Gastrocnemius medialis (tissue), 4 donors: ENCODE results near the gene CPTP. TPM values are rescaled to one million over a fixed set of nuclear protein-coding genes. Genes with fewer than 3 reads are reported as not detected.
"Not testable (repeated sequence)": the region's sequence is repeated elsewhere in the genome, so short reads cannot be mapped to it uniquely, and the experiment has no call there.

Experiments used
- ATAC-seq, 2 donors: fragments of 150-250 bp; one replicate each; pipeline ENCODE4 v1.9.1; 2016
- DNase-seq, 2 donors: peaks; one replicate each; pipeline ENCODE4 v3.0.0-alpha.2; 2019
- H3K27ac ChIP-seq, 4 donors: fragments of 200-600 bp; sonication (generic); 1 replicate in 1 of 4; 2 replicates in 3 of 4; pipeline ENCODE4 v1.5.1; 2016 to 2018; ENCODE audit warnings: mild to moderate bottlenecking in 2 of 4, moderate library complexity in 1 of 4
- H3K27me3 ChIP-seq, 3 donors: fragments of 200-600 bp; sonication (generic) in 2 of 3; 1 replicate in 1 of 3; 2 replicates in 2 of 3; pipeline versions ENCODE4 v1.5.1 to v1.6.0; 2016 to 2019; ENCODE audit warnings: mild to moderate bottlenecking in 1 of 3, moderate library complexity in 1 of 3
- H3K36me3 ChIP-seq, 2 donors: fragments of 200-600 bp; sonication (generic) in 1 of 2; one replicate each; pipeline ENCODE4 v1.5.1; 2017 to 2018
- H3K4me1 ChIP-seq, 2 donors: fragments of 200-600 bp; sonication (generic) in 1 of 2; one replicate each; pipeline ENCODE4 v1.5.1; 2016 to 2017; ENCODE audit warnings: mild to moderate bottlenecking in 2 of 2
- H3K4me3 ChIP-seq, 4 donors: fragments of 200-600 bp; sonication (generic) in 3 of 4; 1 replicate in 1 of 4; 2 replicates in 3 of 4; pipeline ENCODE4 v1.5.1; 2016 to 2019; ENCODE audit warnings: mild to moderate bottlenecking in 2 of 4
- H3K9me3 ChIP-seq, 3 donors: fragments of 200-600 bp; sonication (generic) in 2 of 3; 1 replicate in 1 of 3; 2 replicates in 2 of 3; pipeline ENCODE4 v1.5.1; 2016 to 2019
- POLR2A ChIP-seq, 2 donors: fragments of 450-650 bp; IDR thresholded peaks; one replicate each; pipeline ENCODE4 v1.6.1; 2017; ENCODE audit warnings: antibody characterized with exemption in 2 of 2, mild to moderate bottlenecking in 2 of 2, moderate library complexity in 2 of 2
- in situ Hi-C, 4 donors: fragments of 200-750 bp; cut with MboI; loops; one replicate each; pipeline versions ENCODE4 v1.15.0 to v1.8.0; 2017; ENCODE audit warnings: low sequenced_read_pairs in 4 of 4
- intact Hi-C: fragments of 100-400 bp; cut with DNase I; formaldehyde crosslinking; loops from one replicate; pipeline ENCODE4 v1.15.1; 2023; ENCODE audit warnings: low total_unique reads
- total RNA-seq, 4 donors: library from RNA; depleted of rRNA; stranded (reverse); fragments of >200 nt; gene quantifications; one replicate each; pipeline versions ENCODE4 v1.1.0 to v1.2.3, GENCODE V29; 2016
- TF ChIP-seq, protein P1 (sequence below), 5 experiments: fragments of 450-650 bp in 3 of 5; fragments of 200-600 bp in 2 of 5; sonication (generic) in 2 of 5; IDR thresholded peaks in 4 of 5; conservative IDR thresholded peaks in 1 of 5; 1 replicate in 4 of 5; 2 replicates in 1 of 5; pipeline ENCODE4 v1.5.1; 2016 to 2019; ENCODE audit warnings: antibody characterized with exemption in 5 of 5, mild to moderate bottlenecking in 3 of 5, moderate library complexity in 3 of 5

The CPTP gene
- total RNA-seq, 4 donors from 2014 or later: 22.7 to 64.9 (median 34.0) TPM

DNA sequence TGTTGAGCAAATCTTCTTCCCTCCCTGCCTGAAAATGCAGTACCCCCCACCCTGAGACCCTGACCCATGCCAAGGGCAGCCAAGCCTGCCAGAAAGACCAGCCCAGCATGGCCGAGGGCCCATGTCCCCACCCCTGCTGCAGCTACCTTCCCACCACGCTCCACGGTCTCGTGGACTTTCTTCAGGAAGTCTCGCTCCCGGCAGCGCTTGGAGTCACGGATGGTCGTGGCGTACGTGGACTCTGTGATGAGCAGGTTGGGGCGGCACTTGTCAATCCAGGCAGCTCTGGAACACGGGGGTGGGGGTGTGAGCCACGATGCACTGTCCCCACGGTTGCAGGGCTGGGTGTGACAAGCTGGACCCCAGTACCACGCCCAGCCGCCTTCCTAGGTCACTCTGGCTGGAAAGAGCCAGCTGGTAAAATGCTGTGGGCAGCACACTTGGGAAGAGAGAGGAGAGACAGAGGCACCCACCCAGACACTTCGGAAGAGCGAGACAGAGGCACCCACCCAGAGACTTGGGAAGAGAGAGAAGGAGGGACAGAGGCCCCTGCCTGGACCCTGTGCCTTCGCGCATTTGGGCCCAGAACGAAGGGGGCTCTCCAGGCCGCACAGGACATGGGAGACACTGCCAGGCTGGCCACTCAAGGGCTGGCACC is 9.8 kb upstream of the CPTP start:
- Histone ChIP-seq H3K27ac (no peak overlapping the region), H3K4me3 (no peak overlapping the region), H3K36me3 (peaks cover 0 to 54% of the 10 kb centered on the region in 2 donors), H3K9me3 (no peaks in the 10 kb centered on the region), H3K27me3 (no peaks in the 10 kb centered on the region), H3K4me1 (peaks cover 15 to 24% of the 10 kb centered on the region in 2 donors)
- ATAC-seq (no peak), DNase-seq (no peak)
- intact Hi-C loops (loop anchor here (10.0 kb wide), 1 partner anchor 360 kb away; the partner anchor contains the start of gene NOC2L), in situ Hi-C loops (no loop called here)
- TF ChIP-seq, protein P1, sequence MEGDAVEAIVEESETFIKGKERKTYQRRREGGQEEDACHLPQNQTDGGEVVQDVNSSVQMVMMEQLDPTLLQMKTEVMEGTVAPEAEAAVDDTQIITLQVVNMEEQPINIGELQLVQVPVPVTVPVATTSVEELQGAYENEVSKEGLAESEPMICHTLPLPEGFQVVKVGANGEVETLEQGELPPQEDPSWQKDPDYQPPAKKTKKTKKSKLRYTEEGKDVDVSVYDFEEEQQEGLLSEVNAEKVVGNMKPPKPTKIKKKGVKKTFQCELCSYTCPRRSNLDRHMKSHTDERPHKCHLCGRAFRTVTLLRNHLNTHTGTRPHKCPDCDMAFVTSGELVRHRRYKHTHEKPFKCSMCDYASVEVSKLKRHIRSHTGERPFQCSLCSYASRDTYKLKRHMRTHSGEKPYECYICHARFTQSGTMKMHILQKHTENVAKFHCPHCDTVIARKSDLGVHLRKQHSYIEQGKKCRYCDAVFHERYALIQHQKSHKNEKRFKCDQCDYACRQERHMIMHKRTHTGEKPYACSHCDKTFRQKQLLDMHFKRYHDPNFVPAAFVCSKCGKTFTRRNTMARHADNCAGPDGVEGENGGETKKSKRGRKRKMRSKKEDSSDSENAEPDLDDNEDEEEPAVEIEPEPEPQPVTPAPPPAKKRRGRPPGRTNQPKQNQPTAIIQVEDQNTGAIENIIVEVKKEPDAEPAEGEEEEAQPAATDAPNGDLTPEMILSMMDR (IDR thresholded peaks at IDR 0.05 in 4 of 5, conservative IDR thresholded peaks at IDR 0.05 in 1 of 5): no peak
- no peak for TF ChIP-seq POLR2A (IDR thresholded peaks at IDR 0.05)

DNA sequence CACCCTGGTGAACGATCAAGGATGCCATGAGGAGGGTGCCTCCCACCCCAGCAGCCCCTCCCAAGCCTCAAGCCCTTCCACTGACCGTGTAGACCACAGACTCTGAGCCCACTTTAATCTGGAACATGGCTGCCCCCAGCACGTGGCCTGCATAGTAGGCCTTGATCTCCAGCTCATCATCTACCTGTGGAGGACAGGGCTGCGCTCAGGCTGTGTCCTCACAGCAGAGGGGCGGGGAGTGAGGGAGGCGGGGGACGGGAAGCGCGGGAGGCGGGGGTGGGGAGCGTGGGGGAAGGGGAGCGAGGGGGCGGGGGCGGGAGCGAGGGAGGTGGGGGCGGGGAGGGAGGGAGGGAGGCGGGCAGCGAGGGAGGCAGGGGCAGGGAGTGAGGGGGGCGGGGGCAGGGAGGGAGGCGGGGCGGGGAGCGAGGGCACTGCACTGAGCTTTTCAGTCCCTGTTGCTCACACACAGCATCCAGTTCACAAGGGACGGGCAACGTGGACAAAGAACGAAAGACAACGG is 9.1 kb upstream of the CPTP start:
- peaks cover 15 to 24% of the 10 kb centered on the region in 2 donors for H3K4me1 ChIP-seq
- H3K4me3 ChIP-seq: no peak overlapping the region
- in situ Hi-C loops: no loop called here
- TF ChIP-seq, protein P1 (IDR thresholded peaks at IDR 0.05 in 4 of 5, conservative IDR thresholded peaks at IDR 0.05 in 1 of 5): no peak
- no peak for TF ChIP-seq POLR2A (IDR thresholded peaks at IDR 0.05)
- H3K27me3 ChIP-seq: no peaks in the 10 kb centered on the region
- intact Hi-C loops: loop anchor here (10.0 kb wide), 1 partner anchor 361 kb away; the partner anchor contains the start of gene NOC2L
- DNase-seq (no peak), ATAC-seq (no peak)
- H3K27ac ChIP-seq: no peak overlapping the region
- no peaks in the 10 kb centered on the region for H3K9me3 ChIP-seq
- H3K36me3 ChIP-seq: peaks cover 0 to 61% of the 10 kb centered on the region in 2 donors

DNA sequence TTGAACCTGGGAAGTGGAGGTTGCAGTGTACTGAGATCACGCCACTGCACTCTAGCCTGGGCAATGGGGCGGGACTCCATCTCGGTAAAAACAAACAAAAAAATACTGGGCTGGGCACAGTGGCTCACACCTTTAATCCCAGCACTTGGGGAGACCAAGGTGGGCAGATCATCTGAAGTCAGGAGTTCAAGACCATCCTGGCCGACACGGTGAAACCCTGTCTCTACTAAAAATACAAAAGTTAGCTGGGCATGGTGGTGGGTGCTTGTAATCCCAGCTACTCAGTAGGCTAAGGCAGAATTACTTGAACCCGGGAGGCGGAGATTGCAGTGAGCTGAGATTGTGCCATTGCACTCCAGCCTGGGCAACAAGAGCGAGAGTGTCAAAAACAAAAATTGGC is 8.4 kb upstream of the CPTP start:
- H3K4me3 ChIP-seq, DNase-seq, H3K9me3 ChIP-seq, in situ Hi-C loops, H3K27me3 ChIP-seq, ATAC-seq: not testable (repeated sequence)
- peaks cover 0 to 59% of the 10 kb centered on the region in 2 donors for H3K36me3 ChIP-seq
- H3K27ac ChIP-seq: peak overlapping the region in 2 of 4 donors; percentile 74 to 91
- H3K4me1 ChIP-seq: peaks cover 22 to 30% of the 10 kb centered on the region in 2 donors
- intact Hi-C loops: loop anchor here (10.0 kb wide), 1 partner anchor 361 kb away; the partner anchor contains the start of gene NOC2L

DNA sequence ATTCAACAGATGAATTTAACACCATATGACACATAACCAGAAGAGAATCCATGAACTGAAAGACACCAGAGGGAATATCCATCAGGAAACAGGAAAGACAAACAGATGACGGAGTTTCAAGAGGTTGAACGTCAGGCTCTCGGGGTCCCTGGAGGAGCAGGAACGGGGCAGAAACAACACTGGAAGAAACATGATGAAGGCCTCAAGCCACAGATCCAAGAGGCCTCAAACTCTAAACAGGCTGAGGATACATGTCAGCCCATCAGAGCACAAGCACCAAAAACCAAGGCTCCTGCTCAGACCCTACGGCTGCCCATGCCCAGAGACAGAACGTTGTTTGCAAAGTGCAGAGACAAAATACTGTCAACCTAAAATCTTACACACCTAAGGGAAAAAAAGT is 7.2 kb upstream of the CPTP start:
- H3K4me3 ChIP-seq: no peak overlapping the region
- intact Hi-C loops: loop anchor here (10.0 kb wide), 1 partner anchor 363 kb away; the partner anchor contains the start of gene NOC2L
- peaks cover 33 to 42% of the 10 kb centered on the region in 2 donors for H3K4me1 ChIP-seq
- in situ Hi-C loops: no loop called here
- ATAC-seq (no peak), DNase-seq (no peak)
- H3K27ac ChIP-seq: peak overlapping the region; percentile 74 to 91 (median 86)
- no peaks in the 10 kb centered on the region for H3K27me3 ChIP-seq
- TF ChIP-seq POLR2A (IDR thresholded peaks at IDR 0.05): no peak
- TF ChIP-seq, protein P1 (IDR thresholded peaks at IDR 0.05 in 4 of 5, conservative IDR thresholded peaks at IDR 0.05 in 1 of 5): no peak
- no peaks in the 10 kb centered on the region for H3K9me3 ChIP-seq
- H3K36me3 ChIP-seq: peaks cover 0 to 50% of the 10 kb centered on the region in 2 donors

DNA sequence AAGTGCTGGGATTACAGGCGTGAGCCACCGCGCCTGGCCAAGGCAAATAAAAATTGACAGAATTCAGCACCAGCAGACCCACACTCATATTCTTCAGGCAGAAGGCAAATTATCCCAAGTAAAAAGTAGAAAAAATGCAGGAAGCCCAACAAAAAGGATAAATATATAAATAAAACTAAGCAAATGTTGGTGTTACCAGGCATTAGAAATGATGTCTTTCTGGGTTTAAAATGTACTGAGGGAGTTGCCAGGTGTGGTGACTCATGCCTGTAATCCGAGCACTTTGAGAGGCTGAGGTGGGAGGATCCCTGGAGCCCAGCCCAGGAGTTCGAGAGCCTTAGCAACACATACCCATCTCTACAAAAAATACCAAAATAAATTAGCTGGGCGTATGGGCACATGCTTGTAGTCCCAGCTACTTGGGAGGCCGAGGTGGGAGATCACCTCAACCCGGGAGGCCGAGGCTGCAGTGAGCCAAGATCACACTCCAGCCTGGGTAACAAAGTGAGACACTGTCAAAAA is 6.4 kb upstream of the CPTP start:
- Histone ChIP-seq H3K27ac (peak overlapping the region; percentile 74 to 91 (median 86)), H3K36me3 (peaks cover 0 to 43% of the 10 kb centered on the region in 2 donors), H3K4me3 (no peak overlapping the region), H3K27me3 (no peaks in the 10 kb centered on the region), H3K4me1 (peaks cover 38 to 45% of the 10 kb centered on the region in 2 donors), H3K9me3 (no peaks in the 10 kb centered on the region)
- no peak for TF ChIP-seq POLR2A (IDR thresholded peaks at IDR 0.05)
- TF ChIP-seq, protein P1 (IDR thresholded peaks at IDR 0.05 in 4 of 5, conservative IDR thresholded peaks at IDR 0.05 in 1 of 5): no peak
- intact Hi-C loops: loop anchor here (10.0 kb wide), 1 partner anchor 363 kb away; the partner anchor contains the start of gene NOC2L
- in situ Hi-C loops: no loop called here
- peak; percentile 83 to 93 for DNase-seq
- peak; percentile 96 to 97 for ATAC-seq
